Esophagus mucosa (tissue), 1 donor: ENCODE data around the gene OR6J1. TPM values are rescaled to one million over a fixed set of nuclear protein-coding genes. Genes with fewer than 3 reads are reported as not detected.
"Not testable (repeated sequence)": the region's sequence is repeated elsewhere in the genome, so short reads cannot be mapped to it uniquely, and the experiment has no call there.

ENCODE experiments used
- ATAC-seq: fragments of 200-7000 bp; cut with Tn5 transposase; one replicate; pipeline ENCODE4 v1.9.1; 2020
- total RNA-seq: library from RNA; stranded (reverse); gene quantifications from one replicate; pipeline ENCODE4 v1.2.4, GENCODE V29; 2023
- donor health status: DM: yes; HTN: yes; CAD: no.

The OR6J1 gene
- total RNA-seq, 1 donor from 2014 or later, result not detected

- no peak for ATAC-seq
These were observed 42.2 kb downstream of the OR6J1 start for GRCh38 chr14:22601996-22602395.

- ATAC-seq, result no peak
These were observed 42.7 kb downstream of the OR6J1 start for GRCh38 chr14:22601456-22601855.

- no peak for ATAC-seq
These were observed 44.1 kb downstream of the OR6J1 start for GRCh38 chr14:22600027-22600426.

- no peak for ATAC-seq
These were observed 44.8 kb downstream of the OR6J1 start for GRCh38 chr14:22599349-22599748.

GRCh38 chr14:22598896-22599244, 45.3 kb downstream of the OR6J1 start:
- ATAC-seq, result peak; percentile 92

- ATAC-seq, result peak; percentile 92
These were observed 45.9 kb downstream of the OR6J1 start, which contains the start of gene ABHD4 for GRCh38 chr14:22598099-22598895. Gene ABHD4, plus strand, starts transcription at chr14:22598300. Its CDS starts 7 bp downstream, at chr14:22598307.

GRCh38 chr14:22597771-22598098, 46.4 kb downstream of the OR6J1 start:
- no peak for ATAC-seq

- ATAC-seq, result no peak
These were observed 46.9 kb downstream of the OR6J1 start for GRCh38 chr14:22597265-22597664.

- ATAC-seq, result no peak
These were observed 47.7 kb downstream of the OR6J1 start for GRCh38 chr14:22596354-22596879.

GRCh38 chr14:22594156-22594716, 49.9 kb downstream of the OR6J1 start:
- ATAC-seq, result no peak

GRCh38 chr14:22593601-22594000, 50.6 kb downstream of the OR6J1 start:
- ATAC-seq, result no peak

- no peak for ATAC-seq
These were observed 51.0 kb downstream of the OR6J1 start for GRCh38 chr14:22593189-22593588.

- peak; percentile 99 for ATAC-seq
These were observed 54.9 kb downstream of the OR6J1 start, which contains the start of gene DAD1 for GRCh38 chr14:22589096-22589839. Gene DAD1, minus strand, starts transcription at chr14:22589224. Its CDS starts 67 bp downstream, at chr14:22589157.

GRCh38 chr14:22588526-22589095, 55.5 kb downstream of the OR6J1 start:
- no peak for ATAC-seq

GRCh38 chr14:22587677-22588422, 56.3 kb downstream of the OR6J1 start:
- ATAC-seq, result not testable (repeated sequence)

GRCh38 chr14:22587247-22587646, 56.9 kb downstream of the OR6J1 start:
- ATAC-seq, result no peak

- no peak for ATAC-seq
These were observed 60.2 kb downstream of the OR6J1 start for GRCh38 chr14:22583994-22584393.

Other genes with a start within 250 kb of the OR6J1 start
- 163 TPM for gene DAD1, start 55.1 kb downstream of the OR6J1 start, total RNA-seq
- gene ABHD4, start 46.1 kb downstream of the OR6J1 start, total RNA-seq, result 31.0 TPM
- gene OXA1L, start 122.3 kb upstream of the OR6J1 start, total RNA-seq, result 79.1 TPM
- gene SLC7A7, start 171.1 kb upstream of the OR6J1 start, total RNA-seq, result 1.4 TPM
- 103 TPM for gene MRPL52, start 185.5 kb upstream of the OR6J1 start, total RNA-seq
- gene MMP14, start 192.2 kb upstream of the OR6J1 start, total RNA-seq, result 109 TPM
- 173 TPM for gene LRP10, start 227.4 kb upstream of the OR6J1 start, total RNA-seq
- 0.32 TPM for gene REM2, start 238.9 kb upstream of the OR6J1 start, total RNA-seq